GM21528 (cell line): ENCODE measurements around the gene SREK1IP1.
"Not testable (repeated sequence)": the region's sequence is repeated elsewhere in the genome, so short reads cannot be mapped to it uniquely, and the experiment has no call there.

Experiments used
- ATAC-seq: cut with Tn5 transposase; IDR thresholded peaks from one replicate; pipeline ENCODE4 v1.9.1; 2021; ENCODE audit warnings: mild to moderate bottlenecking, moderate library complexity; ENCODE audit not compliant: unreplicated experiment, low FRiP score

Gene SREK1IP1

DNA sequence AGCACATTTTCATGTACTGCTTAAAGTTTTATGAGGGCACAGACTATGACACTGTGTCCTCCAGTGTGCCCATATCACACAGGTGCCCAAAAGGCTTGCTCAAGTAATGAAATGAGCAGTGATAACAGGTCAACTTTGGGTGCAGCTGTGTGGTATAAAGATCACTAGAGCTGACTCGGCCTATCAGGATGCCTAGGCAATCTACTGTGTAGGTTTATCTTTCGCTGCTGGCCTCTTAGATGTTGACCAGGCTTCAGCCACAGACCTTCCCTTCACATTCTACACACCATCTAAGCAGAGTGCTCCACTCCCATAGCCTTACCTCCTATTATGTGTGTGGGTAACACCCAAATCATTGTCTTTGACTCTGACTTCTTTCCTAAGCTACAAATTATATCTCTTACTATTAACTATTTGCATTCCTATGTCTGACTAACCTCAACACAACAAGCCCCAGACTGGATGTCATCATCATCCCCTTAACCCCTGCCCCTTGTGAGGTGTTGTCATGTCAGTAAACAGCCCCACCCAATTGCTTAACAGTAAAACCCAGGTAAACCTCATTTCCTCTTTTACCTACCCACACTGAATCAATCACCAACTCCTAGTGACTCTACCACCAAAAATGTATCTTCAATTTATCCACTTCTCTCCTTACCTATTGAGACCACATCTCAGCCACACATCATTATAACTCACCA, 2.5 kb downstream of the SREK1IP1 start:
- no peak for ATAC-seq

GRCh38 chr5:64763948-64764503, 4.5 kb downstream of the SREK1IP1 start:
- ATAC-seq = no peak

GRCh38 chr5:64759960-64760660, 8.4 kb downstream of the SREK1IP1 start:
- no peak for ATAC-seq

DNA sequence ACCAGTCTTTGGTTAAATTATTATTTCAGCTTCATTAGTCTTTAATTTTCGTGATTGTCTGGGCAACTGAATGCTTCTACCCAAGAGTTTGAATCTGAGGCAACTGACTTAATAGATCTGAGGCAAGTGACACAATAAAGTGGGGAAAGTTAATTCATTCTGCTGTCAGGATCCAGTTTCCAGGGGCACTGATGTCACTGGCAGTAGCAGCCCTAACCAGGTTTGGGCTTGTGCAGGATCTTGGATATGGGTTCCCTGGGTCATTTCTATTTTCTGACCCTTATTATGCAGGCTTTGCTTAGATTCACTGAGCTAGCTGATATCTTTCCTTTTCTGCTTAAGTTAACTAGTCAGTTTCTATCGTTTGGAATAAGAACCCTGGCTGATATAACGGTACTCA, 9.6 kb downstream of the SREK1IP1 start:
- no peak for ATAC-seq

- ATAC-seq = no peak
Measured at GRCh38 chr5:64754066-64754465, 14.4 kb downstream of the SREK1IP1 start.

DNA sequence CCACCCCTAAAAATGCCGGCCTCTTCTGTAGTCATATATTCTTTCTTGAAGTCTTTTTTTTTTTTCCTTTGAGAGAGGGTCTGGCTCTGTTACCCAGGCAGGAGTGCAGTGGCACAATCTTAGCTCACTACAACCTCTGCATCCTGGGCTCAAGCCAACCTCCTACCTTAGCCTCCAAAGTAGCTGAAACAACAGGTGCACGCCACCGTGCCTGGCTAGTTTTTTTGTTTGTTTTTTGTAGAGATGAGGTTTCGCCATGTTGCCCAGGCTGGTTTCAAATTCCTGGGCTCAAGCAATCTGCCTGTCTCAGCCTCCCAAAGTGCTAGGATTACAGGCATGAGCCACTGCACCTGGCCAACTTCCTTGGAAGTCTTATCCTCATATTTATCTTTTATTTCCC, 19.1 kb downstream of the SREK1IP1 start:
- no peak for ATAC-seq

DNA sequence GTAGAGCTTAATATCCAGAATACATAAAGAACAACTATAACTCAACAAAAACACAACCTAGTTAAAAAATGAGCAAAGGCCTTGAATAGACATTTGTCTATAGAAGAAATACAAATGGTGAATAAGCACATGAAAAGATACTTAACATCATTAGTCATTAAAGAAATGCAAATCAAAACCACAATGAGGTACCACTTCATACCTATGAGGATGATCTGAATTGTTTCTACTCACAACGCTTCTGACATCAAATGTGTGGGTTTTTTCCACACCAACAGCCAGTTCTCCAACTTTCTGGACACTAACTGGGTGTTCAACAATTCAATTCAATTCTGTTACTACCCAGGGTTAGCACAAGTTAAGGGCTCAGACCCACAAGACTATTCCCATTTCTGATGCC, 22.0 kb downstream of the SREK1IP1 start:
- ATAC-seq = no peak

- no peak for ATAC-seq
Measured at GRCh38 chr5:64744914-64745313, 23.6 kb downstream of the SREK1IP1 start.

- no peak for ATAC-seq
Measured at GRCh38 chr5:64742821-64743220, 25.7 kb downstream of the SREK1IP1 start.

DNA sequence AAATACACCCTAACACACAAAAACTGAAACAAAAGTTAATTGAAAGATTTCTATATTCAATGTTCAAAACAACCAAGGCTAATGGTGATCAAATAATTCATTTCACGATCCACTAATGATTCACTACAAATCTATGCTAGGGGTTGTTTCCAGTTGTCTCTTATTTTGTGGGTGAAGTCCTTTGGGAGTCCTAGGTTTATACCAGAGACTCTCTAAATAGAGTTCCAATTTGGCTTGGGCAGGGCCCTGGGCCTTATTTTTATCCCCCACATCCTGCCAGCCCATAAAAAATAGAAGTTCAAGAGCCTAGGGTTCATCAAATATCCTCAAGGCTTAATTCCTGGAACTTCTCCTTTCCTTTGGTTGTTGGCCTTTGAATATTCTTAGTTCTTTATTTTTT, 26.1 kb downstream of the SREK1IP1 start:
- ATAC-seq = no peak

GRCh38 chr5:64727150-64727549, 41.3 kb downstream of the SREK1IP1 start:
- ATAC-seq = no peak

GRCh38 chr5:64722588-64722987, 45.9 kb downstream of the SREK1IP1 start:
- no peak for ATAC-seq

DNA sequence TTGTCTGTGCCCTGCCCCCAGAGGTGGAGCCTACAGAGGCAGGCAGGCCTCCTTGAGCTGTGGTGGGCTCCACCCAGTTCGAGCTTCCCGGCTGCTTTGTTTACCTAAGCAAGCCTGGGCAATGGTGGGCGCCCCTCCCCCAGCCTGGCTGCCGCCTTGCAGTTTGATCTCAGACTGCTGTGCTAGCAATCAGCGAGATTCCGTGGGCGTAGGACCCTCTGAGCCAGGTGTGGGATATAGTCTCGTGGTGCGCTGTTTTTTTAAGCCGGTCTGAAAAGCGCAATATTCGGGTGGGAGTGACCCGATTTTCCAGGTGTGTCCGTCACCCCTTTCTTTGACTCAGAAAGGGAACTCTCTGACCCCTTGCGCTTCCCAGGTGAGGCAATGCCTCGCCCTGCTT, 54.0 kb downstream of the SREK1IP1 start:
- ATAC-seq = not testable (repeated sequence)

DNA sequence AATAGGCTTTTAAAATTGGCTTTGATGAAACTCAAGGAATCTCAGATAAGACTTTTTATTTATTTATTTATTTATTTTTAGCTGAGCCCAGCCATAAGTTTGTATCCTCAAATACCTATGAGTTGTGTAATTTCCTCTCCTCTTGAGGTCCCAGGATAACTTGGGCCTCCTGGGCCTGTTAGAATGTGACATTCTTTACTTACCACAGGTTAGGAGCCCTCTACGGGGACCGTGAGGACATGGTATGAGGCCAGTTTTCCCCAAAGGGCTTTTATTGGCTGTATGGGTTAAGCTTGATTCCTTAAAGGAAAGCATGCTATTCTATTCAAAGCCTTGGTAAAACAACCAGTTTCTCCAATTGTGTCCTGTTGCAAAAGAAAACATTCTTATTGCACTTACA, 61.3 kb downstream of the SREK1IP1 start:
- ATAC-seq = no peak

- not testable (repeated sequence) for ATAC-seq
Measured at GRCh38 chr5:64706074-64706473, 62.4 kb downstream of the SREK1IP1 start.

DNA sequence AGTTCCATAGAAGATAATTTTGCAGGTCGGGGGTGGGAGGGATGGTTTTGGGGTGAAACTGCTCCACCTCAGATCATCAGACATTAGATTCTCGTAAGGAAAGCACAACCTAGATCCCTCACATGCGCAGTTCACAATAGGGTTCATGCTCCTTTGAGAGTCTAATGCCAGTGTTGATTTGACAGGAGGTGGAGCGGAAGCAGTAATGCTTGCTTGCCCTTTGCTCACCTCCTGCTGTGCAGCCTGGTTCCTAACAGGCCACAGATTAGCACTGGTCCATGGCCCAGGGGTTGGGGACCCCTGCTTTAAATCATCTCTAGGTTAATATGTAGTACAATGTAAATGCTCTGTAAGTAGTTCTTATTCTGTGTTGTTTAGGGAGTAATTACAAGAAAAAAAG, 67.7 kb downstream of the SREK1IP1 start:
- no peak for ATAC-seq

- not testable (repeated sequence) for ATAC-seq
Measured at GRCh38 chr5:64696414-64696813, 72.1 kb downstream of the SREK1IP1 start.

DNA sequence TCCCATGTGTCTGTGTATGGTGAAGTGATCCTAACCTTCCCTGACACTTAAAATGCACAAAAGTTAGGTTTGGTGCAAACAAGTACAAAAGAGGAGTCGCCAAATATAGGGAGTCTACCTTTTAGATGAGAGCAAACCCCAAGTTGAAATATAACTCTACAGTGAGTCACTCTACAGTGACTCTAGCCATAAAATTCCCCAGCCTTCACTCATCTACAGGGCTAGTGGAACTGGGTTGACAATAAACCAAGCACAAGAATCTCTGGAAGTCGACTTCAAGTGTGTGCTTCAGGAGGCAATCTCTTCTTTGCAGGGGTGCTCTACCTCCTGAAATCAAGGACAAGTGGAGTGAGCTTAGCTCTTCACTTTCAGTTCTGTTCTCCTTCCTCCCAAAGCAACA, 74.9 kb downstream of the SREK1IP1 start:
- no peak for ATAC-seq

DNA sequence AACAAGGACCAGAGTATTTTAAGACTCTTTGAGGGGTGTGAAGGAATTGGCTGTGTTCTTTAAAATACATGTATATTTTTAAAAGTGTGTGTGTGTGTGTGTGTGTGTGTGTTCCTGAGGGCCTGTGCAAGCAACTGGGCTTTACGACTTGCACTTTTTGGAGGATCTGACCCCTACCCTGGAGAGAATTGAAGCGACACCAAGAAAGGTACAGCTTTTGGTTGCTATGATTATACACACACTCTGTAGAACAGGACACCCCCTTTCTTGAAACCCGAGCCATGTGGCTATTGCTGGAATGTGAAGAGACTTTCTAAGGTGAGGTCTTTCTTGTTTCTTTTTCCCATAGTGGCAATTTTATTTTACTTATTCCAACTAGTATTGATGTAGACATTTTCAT, 77.2 kb downstream of the SREK1IP1 start:
- no peak for ATAC-seq

- no peak for ATAC-seq
Measured at GRCh38 chr5:64690417-64691151, 77.9 kb downstream of the SREK1IP1 start, which contains the start of gene SHISAL2B. Gene SHISAL2B (plus strand): TSS chr5:64690503. CDS start chr5:64690624, 121 bp downstream.

- no peak for ATAC-seq
Measured at GRCh38 chr5:64690104-64690416, 78.4 kb downstream of the SREK1IP1 start.
